Hippocampal formation (tissue), 2 donors: ENCODE measurements around the gene TREML4.
"Not testable (repeated sequence)": the region's sequence is repeated elsewhere in the genome, so short reads cannot be mapped to it uniquely, and the experiment has no call there.

Experiments used
- DNase-seq, 2 donors: peaks; one replicate each; lab custom pipeline; 2025; lab: John Stamatoyannopoulos, UW

Gene TREML4

GRCh38 chr6:41204156-41204555 lies 24.0 kb upstream of the TREML4 start:
- DNase-seq = no peak

GRCh38 chr6:41208439-41209106 lies 19.6 kb upstream of the TREML4 start:
- DNase-seq = no peak

- DNase-seq = no peak
Measured at GRCh38 chr6:41209547-41210320, 18.4 kb upstream of the TREML4 start.

- DNase-seq = no peak
Measured at GRCh38 chr6:41214559-41215238, 13.4 kb upstream of the TREML4 start.

GRCh38 chr6:41215777-41216176 lies 12.4 kb upstream of the TREML4 start:
- DNase-seq = no peak

GRCh38 chr6:41216616-41217015 lies 11.5 kb upstream of the TREML4 start:
- DNase-seq = no peak

- no peak for DNase-seq
Measured at GRCh38 chr6:41222045-41222444, 6.1 kb upstream of the TREML4 start.

- no peak for DNase-seq
Measured at GRCh38 chr6:41222513-41222912, 5.6 kb upstream of the TREML4 start.

GRCh38 chr6:41224800-41225199 lies 3.3 kb upstream of the TREML4 start:
- no peak for DNase-seq

- no peak for DNase-seq
Measured at GRCh38 chr6:41226752-41227151, 1.4 kb upstream of the TREML4 start.

- DNase-seq = no peak
Measured at GRCh38 chr6:41228616-41229015, 467 bp downstream of the TREML4 start.

- no peak for DNase-seq
Measured at GRCh38 chr6:41229721-41230120, 1.6 kb downstream of the TREML4 start.

- no peak for DNase-seq
Measured at GRCh38 chr6:41231246-41231645, 3.1 kb downstream of the TREML4 start.

- DNase-seq = no peak
Measured at GRCh38 chr6:41232667-41233066, 4.5 kb downstream of the TREML4 start.

GRCh38 chr6:41236276-41236675 lies 8.1 kb downstream of the TREML4 start:
- DNase-seq = no peak

- no peak for DNase-seq
Measured at GRCh38 chr6:41237128-41237527, 9.0 kb downstream of the TREML4 start.

GRCh38 chr6:41239467-41240159 lies 11.5 kb downstream of the TREML4 start:
- no peak for DNase-seq

GRCh38 chr6:41246529-41246928 lies 18.4 kb downstream of the TREML4 start:
- not testable (repeated sequence) for DNase-seq

- DNase-seq = no peak
Measured at GRCh38 chr6:41247288-41247865, 19.2 kb downstream of the TREML4 start.

- DNase-seq = no peak
Measured at GRCh38 chr6:41247882-41248705, 19.9 kb downstream of the TREML4 start.
